GM12801 (cell line): ENCODE results near the gene CPN2.

Source experiments
- TF ChIP-seq, protein P1 (sequence below): IDR thresholded peaks from one replicate; pipeline ENCODE4 v1.5.1; 2011; ENCODE audit warnings: control low read depth; ENCODE audit not compliant: insufficient read length; ENCODE audit errors: extremely low read depth

CPN2 gene

GRCh38 chr3:194395778-194396538 is 44.8 kb upstream of the CPN2 start:
- TF ChIP-seq, protein P1, sequence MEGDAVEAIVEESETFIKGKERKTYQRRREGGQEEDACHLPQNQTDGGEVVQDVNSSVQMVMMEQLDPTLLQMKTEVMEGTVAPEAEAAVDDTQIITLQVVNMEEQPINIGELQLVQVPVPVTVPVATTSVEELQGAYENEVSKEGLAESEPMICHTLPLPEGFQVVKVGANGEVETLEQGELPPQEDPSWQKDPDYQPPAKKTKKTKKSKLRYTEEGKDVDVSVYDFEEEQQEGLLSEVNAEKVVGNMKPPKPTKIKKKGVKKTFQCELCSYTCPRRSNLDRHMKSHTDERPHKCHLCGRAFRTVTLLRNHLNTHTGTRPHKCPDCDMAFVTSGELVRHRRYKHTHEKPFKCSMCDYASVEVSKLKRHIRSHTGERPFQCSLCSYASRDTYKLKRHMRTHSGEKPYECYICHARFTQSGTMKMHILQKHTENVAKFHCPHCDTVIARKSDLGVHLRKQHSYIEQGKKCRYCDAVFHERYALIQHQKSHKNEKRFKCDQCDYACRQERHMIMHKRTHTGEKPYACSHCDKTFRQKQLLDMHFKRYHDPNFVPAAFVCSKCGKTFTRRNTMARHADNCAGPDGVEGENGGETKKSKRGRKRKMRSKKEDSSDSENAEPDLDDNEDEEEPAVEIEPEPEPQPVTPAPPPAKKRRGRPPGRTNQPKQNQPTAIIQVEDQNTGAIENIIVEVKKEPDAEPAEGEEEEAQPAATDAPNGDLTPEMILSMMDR: no peak

DNA sequence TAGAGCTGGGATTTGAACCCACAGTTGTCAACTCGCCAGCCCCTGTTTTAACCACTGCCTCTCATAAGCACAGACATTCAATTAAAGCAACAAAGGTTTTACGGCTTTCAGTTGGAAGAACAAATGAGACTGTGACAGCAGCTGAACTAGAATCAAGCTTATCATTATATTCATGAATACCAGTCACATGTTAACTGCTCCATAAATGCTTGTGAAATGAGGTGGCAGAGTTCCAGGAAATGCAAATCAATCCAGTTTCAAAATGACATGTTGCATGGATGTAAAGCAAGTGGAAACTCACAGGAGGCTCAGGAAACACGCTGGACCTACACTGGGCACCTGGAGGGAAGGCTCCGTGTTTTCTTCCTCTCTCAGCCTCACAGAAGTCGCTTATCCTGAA is 44.1 kb upstream of the CPN2 start:
- TF ChIP-seq, protein P1: no peak

DNA sequence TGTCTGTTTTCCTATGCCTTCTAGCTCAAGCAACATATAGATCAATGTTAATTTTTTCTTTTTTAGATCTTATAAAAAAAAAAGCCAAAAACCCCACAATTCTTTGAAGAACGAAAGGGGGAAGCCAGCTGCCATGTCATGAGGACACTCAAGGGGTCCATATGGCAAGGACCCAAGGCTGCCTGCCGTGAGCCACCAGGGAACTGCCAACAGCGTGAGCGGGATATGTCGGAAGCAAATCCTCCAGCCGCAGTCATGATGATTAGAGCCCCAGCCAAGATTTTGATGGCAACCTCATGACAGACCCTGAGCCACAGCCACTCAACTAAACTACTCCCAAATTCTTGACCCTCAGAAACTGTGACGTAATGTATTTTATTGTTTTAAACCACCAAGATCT is 41.4 kb upstream of the CPN2 start:
- TF ChIP-seq, protein P1: no peak

DNA sequence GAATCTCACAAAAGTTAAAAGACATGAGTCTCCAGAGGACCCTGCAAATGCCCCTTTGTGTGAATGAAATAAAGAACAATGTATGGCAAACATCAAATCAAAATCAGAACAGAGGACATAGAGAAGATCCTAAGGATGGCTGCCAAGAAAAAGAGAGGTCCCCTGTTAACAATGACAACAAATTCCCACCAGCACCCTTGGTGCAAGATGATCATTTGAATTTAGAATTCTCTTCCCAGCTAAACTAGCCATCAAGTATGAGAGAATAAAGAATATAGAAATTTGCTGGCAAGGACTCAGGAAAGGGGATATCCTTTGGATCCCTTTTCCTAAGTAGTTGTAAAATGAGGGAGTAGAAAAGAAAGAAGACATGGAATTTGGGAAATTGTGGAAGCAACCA is 39.7 kb upstream of the CPN2 start:
- TF ChIP-seq, protein P1: no peak

DNA sequence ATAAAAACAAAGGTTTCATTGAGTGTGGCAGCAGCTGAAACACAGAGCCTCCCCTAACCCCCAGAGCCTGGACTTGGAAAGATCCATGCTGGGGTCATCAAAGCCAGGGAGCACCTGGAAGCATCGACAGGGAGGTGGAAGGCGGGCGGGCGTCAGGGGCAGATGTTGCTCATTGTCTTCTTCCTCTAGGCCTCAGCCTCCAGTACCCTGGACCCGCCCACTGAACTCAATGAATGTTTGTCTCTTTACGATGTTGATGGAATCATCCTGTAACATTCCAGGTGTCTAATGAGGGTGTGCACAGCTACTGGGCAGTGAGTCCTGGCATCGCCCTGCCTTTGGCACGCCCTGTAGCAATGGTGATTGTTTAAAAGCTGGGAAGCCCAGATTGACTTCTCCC is 38.1 kb upstream of the CPN2 start:
- TF ChIP-seq, protein P1: no peak

GRCh38 chr3:194387926-194388418 is 36.8 kb upstream of the CPN2 start:
- TF ChIP-seq, protein P1: no peak

DNA sequence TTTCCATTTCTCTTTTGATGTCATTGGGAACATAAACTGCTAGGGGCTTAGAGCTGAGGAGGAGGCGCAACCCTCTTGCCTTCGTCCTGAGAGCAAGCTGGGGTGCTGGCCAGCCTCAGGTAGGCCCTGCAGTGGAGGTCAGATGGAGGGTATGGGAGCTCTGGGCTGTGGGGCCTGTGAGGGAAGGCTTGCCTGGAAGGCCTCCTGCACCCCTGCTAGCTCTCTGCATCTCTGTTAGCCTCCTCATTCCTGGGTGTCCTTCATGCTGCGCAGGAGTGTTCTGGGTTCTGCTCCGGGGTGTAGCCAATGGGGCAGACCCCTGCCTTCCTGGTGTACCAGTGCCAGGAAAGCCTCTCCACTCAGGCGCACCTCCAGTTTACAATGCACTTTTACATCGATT is 36.1 kb upstream of the CPN2 start:
- TF ChIP-seq, protein P1: no peak
